C4-2B (cell line): ENCODE measurements around the gene RIPOR3.
"Not testable (repeated sequence)": the region's sequence is repeated elsewhere in the genome, so short reads cannot be mapped to it uniquely, and the experiment has no call there.

Experiments used
- H3K27ac ChIP-seq: fragments of 450-650 bp; 2 replicates; pipeline ENCODE4 v1.5.1; 2017
- CTCF ChIP-seq: fragments of 450-650 bp; conservative IDR thresholded peaks from 2 replicates; pipeline ENCODE4 v1.5.1; 2017; ENCODE audit warnings: mild to moderate bottlenecking
- ZFX ChIP-seq: fragments of 450-650 bp; IDR thresholded peaks from 2 replicates; pipeline ENCODE4 v1.6.1; 2017

The RIPOR3 gene

GRCh38 chr20:50569864-50570836 lies 121.2 kb downstream of the RIPOR3 start:
- H3K27ac ChIP-seq, result no peak overlapping the region
- TF ChIP-seq CTCF, result no peak
- no peak for TF ChIP-seq ZFX

GRCh38 chr20:50569487-50569863 lies 121.9 kb downstream of the RIPOR3 start:
- H3K27ac ChIP-seq, result not testable (repeated sequence)

- no peak overlapping the region for H3K27ac ChIP-seq
- TF ChIP-seq ZFX (no peak), CTCF (no peak)
These were observed 122.8 kb downstream of the RIPOR3 start for GRCh38 chr20:50568549-50568942.

GRCh38 chr20:50567860-50568548 lies 123.3 kb downstream of the RIPOR3 start:
- TF ChIP-seq CTCF, result no peak
- no peak for TF ChIP-seq ZFX
- no peak overlapping the region for H3K27ac ChIP-seq

- no peak overlapping the region for H3K27ac ChIP-seq
- TF ChIP-seq CTCF (no peak), ZFX (no peak)
These were observed 125.5 kb downstream of the RIPOR3 start for GRCh38 chr20:50565871-50566270.

- H3K27ac ChIP-seq, result no peak overlapping the region
- TF ChIP-seq CTCF (no peak), ZFX (no peak)
These were observed 126.0 kb downstream of the RIPOR3 start for GRCh38 chr20:50565383-50565782.

GRCh38 chr20:50563133-50563944 lies 128.0 kb downstream of the RIPOR3 start:
- H3K27ac ChIP-seq, result no peak overlapping the region
- TF ChIP-seq CTCF, result no peak
- TF ChIP-seq ZFX, result no peak
